AG09309 (cell line): ENCODE measurements around the gene UBE2G1.
"Not testable (repeated sequence)": the region's sequence is repeated elsewhere in the genome, so short reads cannot be mapped to it uniquely, and the experiment has no call there.

Source experiments
- DNase-seq: peaks from one replicate; pipeline ENCODE4 v3.0.0-alpha.2; 2010; ENCODE audit warnings: low read depth
- H3K4me3 ChIP-seq: 2 replicates; pipeline ENCODE4 v1.5.1; 2011; ENCODE audit warnings: mild to moderate bottlenecking, low read depth, low read length, moderate library complexity; ENCODE audit not compliant: control insufficient read depth
- TF ChIP-seq, protein P1 (sequence below): IDR thresholded peaks from 2 replicates; pipeline ENCODE4 v1.5.1; 2011; ENCODE audit warnings: mild to moderate bottlenecking, low read depth, low read length, inconsistent platforms; ENCODE audit not compliant: insufficient read depth, control insufficient read depth; ENCODE audit errors: missing control alignments

UBE2G1 gene

DNA sequence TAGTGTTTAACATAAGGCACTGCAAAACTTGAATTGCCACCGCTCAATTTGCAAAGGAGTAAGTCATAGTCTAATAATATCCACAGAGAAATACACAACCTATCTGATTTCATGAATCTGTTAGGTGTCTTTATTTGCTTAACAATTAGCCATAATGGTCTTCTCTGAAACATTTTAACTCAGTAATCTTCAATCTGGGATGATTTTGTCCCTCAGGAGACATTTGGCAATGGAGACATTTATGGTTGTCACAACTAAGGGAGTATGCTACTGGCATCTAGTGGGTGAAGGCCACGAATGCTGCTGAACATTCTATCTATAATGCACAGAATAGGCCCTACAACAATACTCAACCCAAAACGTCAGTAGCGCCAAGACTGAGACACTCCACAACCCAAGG lies 4.3 kb downstream of the UBE2G1 start:
- no peak for DNase-seq
- H3K4me3 ChIP-seq: no peak overlapping the region
- TF ChIP-seq, protein P1, sequence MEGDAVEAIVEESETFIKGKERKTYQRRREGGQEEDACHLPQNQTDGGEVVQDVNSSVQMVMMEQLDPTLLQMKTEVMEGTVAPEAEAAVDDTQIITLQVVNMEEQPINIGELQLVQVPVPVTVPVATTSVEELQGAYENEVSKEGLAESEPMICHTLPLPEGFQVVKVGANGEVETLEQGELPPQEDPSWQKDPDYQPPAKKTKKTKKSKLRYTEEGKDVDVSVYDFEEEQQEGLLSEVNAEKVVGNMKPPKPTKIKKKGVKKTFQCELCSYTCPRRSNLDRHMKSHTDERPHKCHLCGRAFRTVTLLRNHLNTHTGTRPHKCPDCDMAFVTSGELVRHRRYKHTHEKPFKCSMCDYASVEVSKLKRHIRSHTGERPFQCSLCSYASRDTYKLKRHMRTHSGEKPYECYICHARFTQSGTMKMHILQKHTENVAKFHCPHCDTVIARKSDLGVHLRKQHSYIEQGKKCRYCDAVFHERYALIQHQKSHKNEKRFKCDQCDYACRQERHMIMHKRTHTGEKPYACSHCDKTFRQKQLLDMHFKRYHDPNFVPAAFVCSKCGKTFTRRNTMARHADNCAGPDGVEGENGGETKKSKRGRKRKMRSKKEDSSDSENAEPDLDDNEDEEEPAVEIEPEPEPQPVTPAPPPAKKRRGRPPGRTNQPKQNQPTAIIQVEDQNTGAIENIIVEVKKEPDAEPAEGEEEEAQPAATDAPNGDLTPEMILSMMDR: peak; percentile 20

DNA sequence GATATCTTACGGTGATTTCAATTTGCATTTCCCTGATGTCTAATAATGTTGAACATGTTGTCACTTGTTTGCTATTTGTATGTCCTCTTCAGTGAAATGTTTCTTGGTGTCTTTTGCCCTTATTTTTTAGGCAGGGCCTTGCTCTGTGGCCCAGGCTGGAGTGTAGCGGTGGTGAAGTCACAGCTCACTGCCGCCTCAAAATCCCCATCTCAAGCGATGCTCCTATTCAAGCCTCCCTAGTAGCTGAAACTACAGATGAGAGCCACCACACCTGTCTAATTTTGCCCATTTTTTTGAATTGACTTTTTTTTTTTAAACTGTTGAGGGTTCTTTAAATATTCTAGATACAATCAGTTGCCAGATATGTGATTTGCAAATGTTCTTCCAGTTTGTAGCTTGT lies 8.3 kb downstream of the UBE2G1 start:
- no peak overlapping the region for H3K4me3 ChIP-seq
- DNase-seq: no peak
- TF ChIP-seq, protein P1: no peak

DNA sequence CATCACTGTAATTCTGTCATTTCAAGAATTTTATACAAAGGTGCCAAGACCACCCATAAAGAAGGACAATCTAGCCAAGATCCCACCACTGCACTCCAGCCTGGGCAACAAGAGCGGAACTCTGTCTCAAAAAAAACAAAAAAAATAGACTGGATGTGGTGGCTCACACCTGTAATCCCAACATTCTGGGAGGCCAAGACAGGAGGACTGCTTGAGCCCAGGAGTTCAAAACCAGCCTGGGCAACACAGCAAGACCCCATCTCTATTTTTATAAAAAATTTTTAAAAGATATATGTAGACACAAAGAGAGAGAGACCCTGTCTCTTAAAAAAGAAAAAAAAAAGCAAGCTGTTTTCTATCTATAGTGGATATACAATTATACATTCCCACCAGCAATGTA lies 8.8 kb downstream of the UBE2G1 start:
- TF ChIP-seq, protein P1: no peak
- no peak overlapping the region for H3K4me3 ChIP-seq
- no peak for DNase-seq

DNA sequence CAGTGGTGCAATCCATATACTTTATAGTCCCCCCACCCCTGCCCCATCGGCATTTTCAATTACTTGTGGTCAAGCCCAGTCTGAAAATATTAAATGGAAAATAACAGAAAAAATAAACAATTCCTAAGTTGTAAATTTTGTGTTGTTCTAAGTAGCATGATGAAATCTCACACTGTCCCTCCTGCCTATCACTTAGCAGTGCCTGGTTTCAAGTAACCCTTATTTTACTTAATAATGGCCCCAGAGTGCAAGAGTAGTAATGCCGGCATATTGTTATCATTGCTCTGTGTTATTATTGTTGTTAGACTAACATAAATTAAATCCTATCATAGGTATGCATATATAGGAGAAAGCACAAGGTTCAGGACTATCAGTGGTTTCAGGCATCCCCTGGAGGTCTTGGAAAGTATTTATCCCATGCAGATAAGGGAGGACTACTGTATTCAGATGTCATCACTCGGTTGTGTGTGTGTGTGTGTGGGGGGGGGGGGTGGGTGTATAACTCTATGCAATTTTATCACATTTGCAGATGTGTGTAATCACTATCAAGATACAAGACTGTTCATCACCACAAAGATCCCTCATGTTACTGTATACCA lies 9.3 kb downstream of the UBE2G1 start:
- DNase-seq: no peak

DNA sequence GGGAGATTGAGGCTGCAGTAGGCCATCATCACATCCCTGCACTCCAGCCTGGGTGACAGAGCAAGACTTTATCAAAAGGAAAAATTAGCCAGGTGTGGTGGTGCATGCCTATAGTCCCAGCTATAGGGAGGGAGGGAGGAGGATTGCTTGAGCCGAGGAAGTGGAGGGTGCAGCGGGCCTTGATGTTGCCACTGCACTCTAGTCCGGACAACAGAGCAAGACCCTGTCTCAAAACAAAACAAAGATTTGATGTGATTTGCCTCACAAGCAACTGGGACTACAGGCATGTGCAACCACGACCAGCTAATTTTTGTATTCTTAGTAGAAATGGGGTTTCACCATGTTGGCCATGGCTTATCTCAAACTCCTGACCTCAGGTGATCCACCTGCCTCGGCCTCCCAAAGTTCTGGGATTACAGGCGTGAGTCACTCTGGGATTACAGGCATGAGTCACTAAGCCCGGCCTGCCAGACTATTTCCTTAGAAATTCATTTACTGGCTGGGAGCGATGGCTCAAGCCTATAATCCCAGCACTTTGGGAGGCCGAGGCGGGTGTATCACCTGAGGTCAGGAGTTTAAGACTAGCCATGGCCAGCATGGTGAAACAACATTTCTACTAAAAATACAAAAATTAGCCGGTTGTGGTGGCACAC lies 11.5 kb downstream of the UBE2G1 start:
- TF ChIP-seq, protein P1: no peak
- no peak for DNase-seq
- H3K4me3 ChIP-seq: no peak overlapping the region

More for the DNA sequence above, 9.3 kb downstream of the UBE2G1 start:
- H3K4me3 ChIP-seq: no peak overlapping the region
- TF ChIP-seq, protein P1: no peak

DNA sequence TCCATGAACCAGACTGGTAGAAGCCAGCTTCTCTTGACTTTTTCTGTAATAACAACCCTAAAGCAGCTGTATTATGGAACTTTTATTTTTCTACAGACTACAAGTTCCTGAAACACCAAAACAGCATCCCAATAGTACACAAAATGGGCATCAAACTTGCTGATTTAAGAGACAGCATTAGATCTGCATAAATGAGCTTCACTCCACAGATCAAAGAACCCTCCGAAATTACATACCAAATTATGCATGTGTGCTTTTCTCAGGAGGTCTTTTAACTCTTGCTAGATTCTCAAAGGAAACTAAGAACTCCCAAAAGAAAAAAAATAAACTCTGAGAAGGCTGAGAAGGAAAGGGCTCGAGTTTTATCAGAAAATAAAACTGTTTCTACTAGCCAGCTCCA lies 12.3 kb downstream of the UBE2G1 start:
- TF ChIP-seq, protein P1: no peak
- no peak overlapping the region for H3K4me3 ChIP-seq
- DNase-seq: no peak

DNA sequence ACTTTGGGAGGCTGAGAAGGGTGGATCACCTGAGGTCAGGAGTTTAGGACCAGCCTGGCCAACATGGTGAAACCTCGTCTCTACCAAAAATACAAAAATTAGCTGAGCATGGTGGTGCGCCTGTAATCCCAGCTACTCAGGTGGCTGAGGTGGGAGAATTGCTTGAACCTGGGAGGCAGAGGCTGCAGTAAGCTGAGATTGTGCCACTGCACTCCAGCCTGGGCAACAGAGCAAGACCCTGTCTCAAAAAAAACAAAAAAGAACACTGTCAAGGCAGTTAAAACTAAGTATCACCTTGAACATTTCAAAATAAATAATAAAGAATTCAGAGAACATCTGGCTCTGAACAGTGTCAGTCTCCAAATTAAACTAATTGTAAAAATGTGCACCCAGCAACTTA lies 16.3 kb downstream of the UBE2G1 start:
- H3K4me3 ChIP-seq, DNase-seq: not testable (repeated sequence)
